Nephron progenitor cell (in vitro differentiated cells): ENCODE data around the gene SRP68.

Experiments used
- DNase-seq: peaks from one replicate; pipeline ENCODE4 v3.0.0; 2021
- H3K27ac Mint-ChIP-seq: 2 replicates; pipeline ENCODE4 v1.8.0; 2021; ENCODE audit warnings: mild to moderate bottlenecking, moderate library complexity, mixed read lengths
- H3K27me3 Mint-ChIP-seq: 2 replicates; pipeline ENCODE4 v1.8.0; 2021; ENCODE audit warnings: mild to moderate bottlenecking, low read depth, mixed read lengths; ENCODE audit not compliant: poor library complexity
- H3K36me3 Mint-ChIP-seq: 2 replicates; pipeline ENCODE4 v1.8.0; 2021; ENCODE audit warnings: low read depth, mixed read lengths
- H3K4me1 Mint-ChIP-seq: 2 replicates; pipeline ENCODE4 v1.8.0; 2021; ENCODE audit warnings: mixed read lengths
- H3K4me3 Mint-ChIP-seq: 2 replicates; pipeline ENCODE4 v1.8.0; 2021; ENCODE audit warnings: mild to moderate bottlenecking, moderate library complexity, mixed read lengths
- H3K9me3 Mint-ChIP-seq: 2 replicates; pipeline ENCODE4 v1.8.0; 2021; ENCODE audit warnings: mild to moderate bottlenecking, moderate library complexity, mixed read lengths
- CTCF ChIP-seq: fragments of 200-600 bp; sonication (generic); IDR thresholded peaks from 2 replicates; pipeline ENCODE4 v1.5.0; 2021; ENCODE audit warnings: antibody characterized with exemption

The SRP68 gene

DNA sequence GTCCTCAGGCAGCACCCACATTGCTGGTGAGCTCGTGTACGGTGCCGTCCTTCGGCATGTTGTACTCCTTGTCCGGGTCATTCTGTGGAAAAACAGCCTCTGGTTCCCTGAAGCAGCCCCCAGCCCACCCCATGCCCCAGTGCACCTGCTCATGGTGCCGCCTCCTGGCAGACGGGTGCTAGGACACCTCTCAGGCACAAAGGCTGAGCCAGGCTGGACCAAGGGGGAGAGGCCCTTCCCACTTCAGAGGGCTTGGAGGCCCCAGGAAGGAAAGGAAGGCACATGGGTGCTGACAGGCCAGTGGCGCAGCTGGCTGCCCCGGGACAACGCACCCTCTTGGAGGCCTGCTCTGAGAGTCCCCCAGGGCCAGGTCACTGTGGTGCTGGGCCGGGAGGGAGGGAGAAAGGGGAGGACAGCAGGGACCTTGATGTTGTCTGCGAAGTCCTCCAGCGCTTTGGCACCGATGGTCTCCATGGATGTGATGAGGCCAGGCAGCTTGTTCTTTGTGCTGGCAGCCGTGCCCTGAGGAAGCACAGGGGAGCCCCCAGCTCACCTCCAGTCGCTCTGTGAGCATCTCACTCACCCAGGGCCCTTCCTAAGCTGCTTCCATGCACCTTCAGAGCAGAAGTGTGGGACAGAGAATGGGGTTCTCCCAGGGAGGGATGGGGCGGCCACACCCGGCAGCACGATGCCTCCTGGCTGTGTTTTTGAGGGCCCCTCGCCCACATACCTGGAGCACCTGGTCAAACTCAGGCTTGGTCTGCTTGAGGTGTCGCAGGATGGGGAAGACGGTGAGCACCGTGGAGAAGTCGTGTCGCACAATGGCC is 15.9 kb upstream of the SRP68 start:
- Mint-ChIP-seq H3K4me1 (peaks cover 9% of the 10 kb centered on the region), H3K36me3 (peaks cover 26% of the 10 kb centered on the region), H3K9me3 (no peaks in the 10 kb centered on the region), H3K27me3 (no peaks in the 10 kb centered on the region), H3K4me3 (no peak overlapping the region), H3K27ac (no peak overlapping the region)
- no peak for TF ChIP-seq CTCF
- peak; percentile 32 for DNase-seq

- no peaks in the 10 kb centered on the region for H3K27me3 Mint-ChIP-seq
- no peak for TF ChIP-seq CTCF
- no peak overlapping the region for H3K4me3 Mint-ChIP-seq
- no peaks in the 10 kb centered on the region for H3K9me3 Mint-ChIP-seq
- peaks cover 26% of the 10 kb centered on the region for H3K36me3 Mint-ChIP-seq
- peaks cover 13% of the 10 kb centered on the region for H3K4me1 Mint-ChIP-seq
- no peak for DNase-seq
- H3K27ac Mint-ChIP-seq, result no peak overlapping the region
These were observed 15.2 kb upstream of the SRP68 start for GRCh38 chr17:76087531-76087930.

- Mint-ChIP-seq H3K4me1 (peaks cover 20% of the 10 kb centered on the region), H3K36me3 (peaks cover 22% of the 10 kb centered on the region)
These were observed 14.1 kb upstream of the SRP68 start for GRCh38 chr17:76086384-76086783.

GRCh38 chr17:76085731-76086366 is 13.5 kb upstream of the SRP68 start:
- TF ChIP-seq CTCF, result no peak
- no peak for DNase-seq
- H3K27me3 Mint-ChIP-seq, result peaks cover 5% of the 10 kb centered on the region
- H3K4me1 Mint-ChIP-seq, result peaks cover 25% of the 10 kb centered on the region
- no peak overlapping the region for H3K4me3 Mint-ChIP-seq
- peaks cover 22% of the 10 kb centered on the region for H3K36me3 Mint-ChIP-seq
- no peaks in the 10 kb centered on the region for H3K9me3 Mint-ChIP-seq
- H3K27ac Mint-ChIP-seq, result no peak overlapping the region

More at GRCh38 chr17:76086384-76086783, 14.1 kb upstream of the SRP68 start:
- peaks cover 3% of the 10 kb centered on the region for H3K27me3 Mint-ChIP-seq
- H3K4me3 Mint-ChIP-seq, result no peak overlapping the region
- H3K9me3 Mint-ChIP-seq, result no peaks in the 10 kb centered on the region
- no peak for DNase-seq
- peak overlapping the region; percentile 57 for H3K27ac Mint-ChIP-seq
- no peak for TF ChIP-seq CTCF

GRCh38 chr17:76085066-76085730 is 12.9 kb upstream of the SRP68 start:
- no peak overlapping the region for H3K4me3 Mint-ChIP-seq
- no peaks in the 10 kb centered on the region for H3K9me3 Mint-ChIP-seq
- TF ChIP-seq CTCF, result no peak
- no peak for DNase-seq
- peaks cover 22% of the 10 kb centered on the region for H3K36me3 Mint-ChIP-seq
- H3K27me3 Mint-ChIP-seq, result peaks cover 7% of the 10 kb centered on the region
- H3K4me1 Mint-ChIP-seq, result peaks cover 29% of the 10 kb centered on the region
- no peak overlapping the region for H3K27ac Mint-ChIP-seq
